ENCODE data around the gene SLC24A3.

GRCh38 chr20:19304389-19304788 is 91.9 kb downstream of the SLC24A3 start:
- no peak for TF ChIP-seq CTCF (optimal IDR thresholded peaks at IDR 0.05 in 1 of 3, IDR thresholded peaks at IDR 0.05 in 1 of 3, conservative IDR thresholded peaks at IDR 0.05 in 1 of 3; ENCODE audit: extremely low read depth in 1 of 3, insufficient read depth in 2 of 3, low read length in 3 of 3)
- TF ChIP-seq EZH2 (IDR thresholded peaks at IDR 0.05; ENCODE audit: low read length), result no peak
